PC-3 (cell line): ENCODE data around the gene EXOC4.

ENCODE experiments used
- EZH2 ChIP-seq: fragments of 300-600 bp; sonication (generic); IDR thresholded peaks from one replicate; pipeline ENCODE4 v1.6.1; 2017; ENCODE audit warnings: antibody characterized with exemption, mild to moderate bottlenecking, low read length; ENCODE audit not compliant: unreplicated experiment
- EZH2phosphoT487 ChIP-seq: fragments of 300-600 bp; sonication (generic); IDR thresholded peaks from 2 replicates; pipeline ENCODE4 v1.6.1; 2018; ENCODE audit warnings: mild to moderate bottlenecking, antibody characterized with exemption, low read length, borderline replicate concordance
- TF ChIP-seq, protein P1 (sequence below): fragments of 300-600 bp; sonication (generic); conservative IDR thresholded peaks from 2 replicates; pipeline ENCODE4 v1.5.1; 2017; ENCODE audit warnings: antibody characterized with exemption, low read depth, mild to moderate bottlenecking, low read length

DNA sequence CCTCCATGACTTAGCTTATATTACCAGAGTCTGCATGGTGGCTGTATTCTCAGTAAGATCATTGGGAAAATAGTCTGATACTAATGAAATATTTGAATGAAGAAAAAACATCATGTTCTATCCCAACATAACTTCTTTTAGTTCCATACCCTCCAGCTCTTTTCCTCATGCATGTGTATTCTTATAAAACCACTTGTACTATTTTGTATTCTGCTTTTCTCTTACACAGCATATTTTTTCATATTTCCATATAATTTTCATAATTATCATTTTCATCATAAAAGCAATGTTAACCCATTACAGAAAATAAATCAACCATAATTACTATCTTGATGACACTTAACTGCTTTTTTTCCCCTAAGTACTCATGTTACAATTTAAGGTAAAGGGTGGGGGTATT is 503.0 kb downstream of the EXOC4 start:
- TF ChIP-seq, protein P1, sequence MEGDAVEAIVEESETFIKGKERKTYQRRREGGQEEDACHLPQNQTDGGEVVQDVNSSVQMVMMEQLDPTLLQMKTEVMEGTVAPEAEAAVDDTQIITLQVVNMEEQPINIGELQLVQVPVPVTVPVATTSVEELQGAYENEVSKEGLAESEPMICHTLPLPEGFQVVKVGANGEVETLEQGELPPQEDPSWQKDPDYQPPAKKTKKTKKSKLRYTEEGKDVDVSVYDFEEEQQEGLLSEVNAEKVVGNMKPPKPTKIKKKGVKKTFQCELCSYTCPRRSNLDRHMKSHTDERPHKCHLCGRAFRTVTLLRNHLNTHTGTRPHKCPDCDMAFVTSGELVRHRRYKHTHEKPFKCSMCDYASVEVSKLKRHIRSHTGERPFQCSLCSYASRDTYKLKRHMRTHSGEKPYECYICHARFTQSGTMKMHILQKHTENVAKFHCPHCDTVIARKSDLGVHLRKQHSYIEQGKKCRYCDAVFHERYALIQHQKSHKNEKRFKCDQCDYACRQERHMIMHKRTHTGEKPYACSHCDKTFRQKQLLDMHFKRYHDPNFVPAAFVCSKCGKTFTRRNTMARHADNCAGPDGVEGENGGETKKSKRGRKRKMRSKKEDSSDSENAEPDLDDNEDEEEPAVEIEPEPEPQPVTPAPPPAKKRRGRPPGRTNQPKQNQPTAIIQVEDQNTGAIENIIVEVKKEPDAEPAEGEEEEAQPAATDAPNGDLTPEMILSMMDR, result no peak
- TF ChIP-seq EZH2phosphoT487 (no peak), EZH2 (no peak)
